Type B pancreatic cell (in vitro differentiated cells): ENCODE results near the gene CTDP1. TPM values are rescaled to one million over a fixed set of nuclear protein-coding genes. Genes with fewer than 3 reads are reported as not detected.

Experiments
- DNase-seq: peaks from one replicate; pipeline ENCODE4 v3.0.0; 2021; ENCODE audit warnings: mixed read lengths; ENCODE audit not compliant: unreplicated experiment; ENCODE audit errors: extremely low spot score
- H3K27ac Mint-ChIP-seq: 2 replicates; pipeline ENCODE4 v1.8.0; 2021; ENCODE audit warnings: mild to moderate bottlenecking, mixed read lengths
- H3K27me3 Mint-ChIP-seq: 2 replicates; pipeline ENCODE4 v1.8.0; 2021; ENCODE audit warnings: mixed read lengths
- H3K36me3 Mint-ChIP-seq: 2 replicates; pipeline ENCODE4 v1.8.0; 2021; ENCODE audit warnings: mixed read lengths
- H3K4me1 Mint-ChIP-seq: one replicate; pipeline ENCODE4 v1.8.0; 2021; ENCODE audit warnings: mixed read lengths; ENCODE audit not compliant: unreplicated experiment
- H3K4me3 Mint-ChIP-seq: 2 replicates; pipeline ENCODE4 v1.8.0; 2021; ENCODE audit warnings: mild to moderate bottlenecking, mixed read lengths
- H3K9me3 Mint-ChIP-seq: 2 replicates; pipeline ENCODE4 v1.8.0; 2021; ENCODE audit warnings: mixed read lengths
- CTCF ChIP-seq: fragments of 200-600 bp; sonication (generic); conservative IDR thresholded peaks from 2 replicates; pipeline ENCODE4 v1.5.0; 2021; ENCODE audit warnings: antibody characterized with exemption, mild to moderate bottlenecking
- total RNA-seq: library from RNA; stranded (reverse); gene quantifications from 2 replicates; pipeline ENCODE4 v1.2.1, GENCODE V29; 2021; ENCODE audit warnings: low replicate concordance

The CTDP1 gene
- total RNA-seq, 1 donor from 2014 or later = 21.1 TPM

- Mint-ChIP-seq H3K27ac (no peak overlapping the region), H3K4me1 (no peaks in the 10 kb centered on the region), H3K27me3 (peaks cover 73% of the 10 kb centered on the region), H3K9me3 (no peaks in the 10 kb centered on the region), H3K4me3 (no peak overlapping the region), H3K36me3 (no peaks in the 10 kb centered on the region)
- DNase-seq = no peak
- no peak for TF ChIP-seq CTCF
These were observed 106.2 kb downstream of the CTDP1 start for GRCh38 chr18:79785831-79786230.

GRCh38 chr18:79786304-79786703 lies 106.7 kb downstream of the CTDP1 start:
- Mint-ChIP-seq H3K9me3 (no peaks in the 10 kb centered on the region), H3K4me3 (no peak overlapping the region), H3K4me1 (peaks cover under 1% of the 10 kb centered on the region), H3K27ac (no peak overlapping the region), H3K36me3 (no peaks in the 10 kb centered on the region), H3K27me3 (peaks cover 74% of the 10 kb centered on the region)
- no peak for TF ChIP-seq CTCF
- no peak for DNase-seq

DNA sequence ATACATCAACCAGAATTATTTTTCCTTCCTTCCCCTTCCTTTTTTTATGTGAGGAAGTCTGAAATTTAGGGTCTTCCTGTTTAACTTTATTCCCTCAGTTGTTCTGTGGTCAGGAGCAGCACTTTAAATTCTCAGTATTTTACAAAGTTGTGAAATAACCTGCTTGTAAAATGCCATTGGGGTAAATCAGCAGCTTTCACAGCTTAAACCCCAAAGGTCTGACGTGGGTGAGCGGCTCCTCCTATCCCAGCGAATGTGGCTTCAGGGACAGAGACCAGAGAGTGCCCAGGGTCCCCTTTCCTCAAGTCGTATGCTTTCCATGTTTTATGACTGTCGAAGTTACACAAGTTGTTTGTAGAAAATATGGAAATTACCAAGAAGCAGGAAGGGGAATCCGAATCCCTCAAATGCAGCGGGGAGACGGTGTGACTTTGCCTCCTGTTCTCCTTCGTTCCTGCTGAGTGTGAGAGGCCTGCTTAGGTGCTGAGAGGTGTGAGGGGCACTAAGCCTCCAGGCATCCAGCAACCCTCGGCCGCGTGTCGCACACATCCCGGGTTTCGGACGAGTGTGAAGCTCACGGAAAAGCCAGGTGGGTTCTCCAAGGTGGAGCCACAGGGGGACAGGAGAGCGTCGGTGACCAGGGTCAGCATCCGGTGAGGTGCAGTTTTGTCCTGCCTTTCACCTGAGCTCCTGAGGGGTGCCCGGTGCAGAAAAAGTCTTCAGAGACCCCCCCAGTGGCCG lies 107.4 kb downstream of the CTDP1 start:
- H3K4me3 Mint-ChIP-seq = no peak overlapping the region
- H3K27ac Mint-ChIP-seq = no peak overlapping the region
- H3K9me3 Mint-ChIP-seq = no peaks in the 10 kb centered on the region
- H3K4me1 Mint-ChIP-seq = peaks cover 3% of the 10 kb centered on the region
- no peak for DNase-seq
- no peak for TF ChIP-seq CTCF
- H3K27me3 Mint-ChIP-seq = peaks cover 78% of the 10 kb centered on the region
- H3K36me3 Mint-ChIP-seq = no peaks in the 10 kb centered on the region

DNA sequence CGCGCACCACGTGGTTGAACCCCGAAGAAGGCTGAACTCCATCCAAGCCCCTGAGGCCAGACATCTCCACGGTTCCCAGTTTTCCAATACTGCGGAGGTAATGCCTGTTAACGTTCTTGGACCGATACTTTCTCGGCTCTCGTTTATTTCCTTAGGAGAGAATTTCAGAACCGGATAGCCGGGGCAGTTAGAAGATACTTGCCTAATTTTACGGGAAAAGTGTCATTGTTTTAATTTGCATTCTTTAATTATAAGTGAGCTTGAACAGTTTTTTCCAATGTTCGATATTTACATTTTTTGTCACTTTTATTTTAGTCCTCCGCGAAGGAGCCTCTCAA lies 107.9 kb downstream of the CTDP1 start:
- Mint-ChIP-seq H3K9me3 (no peaks in the 10 kb centered on the region), H3K36me3 (no peaks in the 10 kb centered on the region), H3K4me3 (no peak overlapping the region), H3K27me3 (peaks cover 78% of the 10 kb centered on the region), H3K4me1 (peaks cover 3% of the 10 kb centered on the region), H3K27ac (no peak overlapping the region)
- no peak for TF ChIP-seq CTCF
- DNase-seq = no peak

DNA sequence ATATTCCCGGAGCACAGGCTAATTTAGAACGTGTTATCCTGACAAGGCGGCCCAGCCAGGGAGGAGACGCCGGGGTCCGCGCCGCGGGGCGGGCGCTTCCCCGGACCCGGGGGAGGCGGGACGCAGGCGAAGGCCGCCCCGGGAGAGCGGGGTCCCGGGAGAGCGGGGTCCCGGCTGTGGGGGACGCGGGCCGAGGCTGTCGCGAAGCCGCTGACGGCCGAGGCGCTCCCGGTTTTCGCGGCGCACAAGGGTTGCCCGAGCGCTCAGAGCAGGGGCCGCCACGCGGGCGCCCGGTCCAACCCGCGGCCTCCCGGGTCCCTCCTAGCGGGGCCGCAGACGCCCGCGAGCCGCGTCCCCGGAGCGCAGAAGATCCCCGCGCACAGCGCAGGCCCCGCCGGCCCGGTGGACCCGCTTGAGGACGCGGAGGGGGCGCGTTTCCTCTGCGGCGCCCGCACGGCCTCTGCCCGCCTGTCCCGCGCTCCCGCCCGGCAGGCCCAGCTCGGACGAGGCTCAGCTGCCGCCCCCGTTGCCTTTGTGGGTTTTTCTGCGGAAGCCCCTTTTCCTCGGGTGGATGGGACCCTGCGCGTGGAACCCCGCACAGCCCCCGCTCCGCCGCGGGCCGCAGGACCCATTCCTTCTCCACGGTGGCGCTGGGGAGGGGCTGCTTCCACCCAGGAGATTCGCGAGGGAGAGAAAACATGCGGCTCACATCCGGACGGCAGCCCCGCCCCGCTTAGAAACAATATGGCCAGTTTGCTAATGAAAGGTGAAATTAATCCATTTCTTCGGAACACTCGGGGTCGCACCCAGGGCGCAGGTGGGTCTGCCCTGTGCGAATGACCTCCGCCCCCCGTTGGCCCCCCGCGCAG lies 108.5 kb downstream of the CTDP1 start:
- Mint-ChIP-seq H3K9me3 (no peaks in the 10 kb centered on the region), H3K36me3 (no peaks in the 10 kb centered on the region), H3K4me3 (no peak overlapping the region), H3K4me1 (peaks cover 3% of the 10 kb centered on the region), H3K27ac (no peak overlapping the region), H3K27me3 (peaks cover 83% of the 10 kb centered on the region)
- no peak for TF ChIP-seq CTCF
- DNase-seq = no peak
